Epithelial cell of esophagus (primary cell): Measurements from ENCODE around the gene ITIH1.

Source experiments
- DNase-seq: peaks from one replicate; pipeline ENCODE4 v3.0.0; 2010; ENCODE audit warnings: low read depth
- H3K4me3 ChIP-seq: 2 replicates; pipeline ENCODE4 v1.5.1; 2011; ENCODE audit warnings: mild to moderate bottlenecking, low read length, control low read depth
- CTCF ChIP-seq: IDR thresholded peaks from 2 replicates; pipeline ENCODE4 v1.5.1; 2011; ENCODE audit warnings: low read depth, mild to moderate bottlenecking, low read length, control low read depth, inconsistent platforms; ENCODE audit not compliant: insufficient read depth; ENCODE audit errors: missing control alignments

ITIH1 gene

DNA sequence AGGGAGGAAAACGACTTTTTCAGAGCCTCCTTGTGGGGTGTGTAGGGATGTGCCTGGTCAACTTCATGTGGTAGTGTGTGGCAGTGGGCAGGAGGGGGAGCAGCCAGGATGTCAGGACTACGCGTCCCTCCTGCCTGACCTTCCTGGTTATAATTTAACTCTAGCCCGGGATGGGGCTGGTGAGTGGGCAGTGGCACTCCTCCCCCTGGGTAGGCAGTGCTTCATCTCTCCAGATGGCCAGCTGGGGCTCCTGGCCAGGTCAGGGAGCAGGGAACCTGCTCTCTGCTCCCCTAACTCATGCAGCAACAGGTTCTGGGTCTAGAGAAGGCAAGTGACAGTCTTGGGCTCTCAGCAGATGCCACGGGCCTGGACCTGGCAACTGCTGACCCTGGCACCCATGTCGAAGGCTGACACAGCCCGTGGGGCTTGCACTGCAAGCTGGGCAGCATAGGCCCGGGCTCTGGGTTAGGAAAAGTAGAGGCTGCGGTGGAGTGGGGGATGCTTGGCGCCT lies 50.5 kb downstream of the ITIH1 start:
- DNase-seq: no peak
- no peak for TF ChIP-seq CTCF
- H3K4me3 ChIP-seq: no peak overlapping the region

GRCh38 chr3:52829482-52829881 lies 52.1 kb downstream of the ITIH1 start:
- no peak for DNase-seq
- no peak for TF ChIP-seq CTCF

GRCh38 chr3:52829906-52830463 lies 52.6 kb downstream of the ITIH1 start:
- H3K4me3 ChIP-seq: no peak overlapping the region
- no peak for TF ChIP-seq CTCF
- no peak for DNase-seq

More at GRCh38 chr3:52829482-52829881, 52.1 kb downstream of the ITIH1 start:
- no peak overlapping the region for H3K4me3 ChIP-seq

- DNase-seq: no peak
- no peak within 1 kb of the TSS for H3K4me3 ChIP-seq
- TF ChIP-seq CTCF: no peak
These were observed 53.3 kb downstream of the ITIH1 start, which contains the start of gene ITIH4 for GRCh38 chr3:52830535-52831258. TSS of gene ITIH4 (minus strand) at chr3:52830672. CDS start at chr3:52830642, 30 bp downstream.

DNA sequence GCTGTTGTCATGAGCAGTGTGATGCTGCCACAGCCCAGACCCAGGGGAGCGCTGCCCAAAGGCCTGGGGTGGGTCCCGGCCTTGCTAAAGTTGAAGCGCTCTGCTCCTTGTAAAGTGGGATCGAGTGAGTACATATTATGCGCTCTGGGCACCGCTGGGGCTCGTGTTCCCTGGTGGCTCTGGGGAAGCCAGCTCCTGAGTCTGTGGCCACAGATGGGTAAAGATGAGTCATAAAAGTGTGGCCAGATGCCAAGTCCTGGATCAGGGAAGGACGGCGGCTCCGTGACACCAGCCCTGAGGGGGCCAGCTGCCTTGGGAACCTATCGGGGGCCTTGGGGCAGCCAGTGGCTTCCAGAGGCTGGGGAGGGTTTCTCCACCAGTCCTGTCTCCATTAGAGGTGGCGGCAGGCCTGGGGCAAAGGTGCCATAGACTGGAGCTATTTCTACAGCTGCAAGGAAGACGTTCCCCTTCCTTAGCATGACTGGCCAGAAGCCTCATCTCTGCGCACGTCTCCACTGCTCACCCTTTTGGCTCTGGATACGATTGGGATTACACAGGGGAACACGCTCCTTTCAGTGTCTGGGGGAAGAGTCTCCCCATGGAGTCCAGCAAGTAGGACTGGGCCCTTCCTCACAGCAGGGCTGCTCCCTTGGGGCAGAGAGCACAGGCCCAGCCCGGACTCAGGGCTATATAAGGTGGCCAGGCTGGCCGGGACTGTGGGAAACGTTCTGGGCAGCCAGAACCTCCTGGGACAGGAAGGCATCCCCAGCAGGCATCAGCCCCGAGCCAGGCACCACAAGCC lies 54.3 kb downstream of the ITIH1 start:
- peak; percentile 76 for DNase-seq
- TF ChIP-seq CTCF: no peak
- H3K4me3 ChIP-seq: no peak overlapping the region

- no peak for DNase-seq
- no peak overlapping the region for H3K4me3 ChIP-seq
- TF ChIP-seq CTCF: no peak
These were observed 55.8 kb downstream of the ITIH1 start for GRCh38 chr3:52833202-52833601.
